ENCODE measurements around the gene LMO7.

DNA sequence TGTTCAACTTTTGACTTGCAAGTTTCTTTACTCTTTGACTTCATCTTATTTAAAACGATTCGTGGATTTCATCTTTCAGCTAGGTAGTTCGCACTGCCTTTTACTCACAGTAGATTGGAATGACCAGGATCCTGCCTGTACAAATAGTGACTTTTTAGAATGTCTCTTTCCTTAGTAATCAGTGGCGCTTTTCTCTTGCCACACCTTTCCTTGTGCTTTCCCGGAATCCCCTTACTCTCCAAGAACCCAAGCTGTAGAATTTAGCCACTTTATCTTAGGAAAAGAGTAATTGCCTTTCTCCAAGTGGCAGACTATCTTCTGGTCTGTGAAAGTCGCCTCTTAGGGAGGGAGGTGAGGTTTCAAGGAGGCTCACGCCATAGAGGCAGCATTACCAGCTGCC is 123.4 kb downstream of the LMO7 start:
- TF ChIP-seq, protein P1, sequence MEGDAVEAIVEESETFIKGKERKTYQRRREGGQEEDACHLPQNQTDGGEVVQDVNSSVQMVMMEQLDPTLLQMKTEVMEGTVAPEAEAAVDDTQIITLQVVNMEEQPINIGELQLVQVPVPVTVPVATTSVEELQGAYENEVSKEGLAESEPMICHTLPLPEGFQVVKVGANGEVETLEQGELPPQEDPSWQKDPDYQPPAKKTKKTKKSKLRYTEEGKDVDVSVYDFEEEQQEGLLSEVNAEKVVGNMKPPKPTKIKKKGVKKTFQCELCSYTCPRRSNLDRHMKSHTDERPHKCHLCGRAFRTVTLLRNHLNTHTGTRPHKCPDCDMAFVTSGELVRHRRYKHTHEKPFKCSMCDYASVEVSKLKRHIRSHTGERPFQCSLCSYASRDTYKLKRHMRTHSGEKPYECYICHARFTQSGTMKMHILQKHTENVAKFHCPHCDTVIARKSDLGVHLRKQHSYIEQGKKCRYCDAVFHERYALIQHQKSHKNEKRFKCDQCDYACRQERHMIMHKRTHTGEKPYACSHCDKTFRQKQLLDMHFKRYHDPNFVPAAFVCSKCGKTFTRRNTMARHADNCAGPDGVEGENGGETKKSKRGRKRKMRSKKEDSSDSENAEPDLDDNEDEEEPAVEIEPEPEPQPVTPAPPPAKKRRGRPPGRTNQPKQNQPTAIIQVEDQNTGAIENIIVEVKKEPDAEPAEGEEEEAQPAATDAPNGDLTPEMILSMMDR (IDR thresholded peaks at IDR 0.05; ENCODE audit: low read depth, low read length, missing input control) = no peak
- TF ChIP-seq, protein P2, sequence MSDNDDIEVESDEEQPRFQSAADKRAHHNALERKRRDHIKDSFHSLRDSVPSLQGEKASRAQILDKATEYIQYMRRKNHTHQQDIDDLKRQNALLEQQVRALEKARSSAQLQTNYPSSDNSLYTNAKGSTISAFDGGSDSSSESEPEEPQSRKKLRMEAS (IDR thresholded peaks at IDR 0.05) = no peak
- TF ChIP-seq, protein P3, sequence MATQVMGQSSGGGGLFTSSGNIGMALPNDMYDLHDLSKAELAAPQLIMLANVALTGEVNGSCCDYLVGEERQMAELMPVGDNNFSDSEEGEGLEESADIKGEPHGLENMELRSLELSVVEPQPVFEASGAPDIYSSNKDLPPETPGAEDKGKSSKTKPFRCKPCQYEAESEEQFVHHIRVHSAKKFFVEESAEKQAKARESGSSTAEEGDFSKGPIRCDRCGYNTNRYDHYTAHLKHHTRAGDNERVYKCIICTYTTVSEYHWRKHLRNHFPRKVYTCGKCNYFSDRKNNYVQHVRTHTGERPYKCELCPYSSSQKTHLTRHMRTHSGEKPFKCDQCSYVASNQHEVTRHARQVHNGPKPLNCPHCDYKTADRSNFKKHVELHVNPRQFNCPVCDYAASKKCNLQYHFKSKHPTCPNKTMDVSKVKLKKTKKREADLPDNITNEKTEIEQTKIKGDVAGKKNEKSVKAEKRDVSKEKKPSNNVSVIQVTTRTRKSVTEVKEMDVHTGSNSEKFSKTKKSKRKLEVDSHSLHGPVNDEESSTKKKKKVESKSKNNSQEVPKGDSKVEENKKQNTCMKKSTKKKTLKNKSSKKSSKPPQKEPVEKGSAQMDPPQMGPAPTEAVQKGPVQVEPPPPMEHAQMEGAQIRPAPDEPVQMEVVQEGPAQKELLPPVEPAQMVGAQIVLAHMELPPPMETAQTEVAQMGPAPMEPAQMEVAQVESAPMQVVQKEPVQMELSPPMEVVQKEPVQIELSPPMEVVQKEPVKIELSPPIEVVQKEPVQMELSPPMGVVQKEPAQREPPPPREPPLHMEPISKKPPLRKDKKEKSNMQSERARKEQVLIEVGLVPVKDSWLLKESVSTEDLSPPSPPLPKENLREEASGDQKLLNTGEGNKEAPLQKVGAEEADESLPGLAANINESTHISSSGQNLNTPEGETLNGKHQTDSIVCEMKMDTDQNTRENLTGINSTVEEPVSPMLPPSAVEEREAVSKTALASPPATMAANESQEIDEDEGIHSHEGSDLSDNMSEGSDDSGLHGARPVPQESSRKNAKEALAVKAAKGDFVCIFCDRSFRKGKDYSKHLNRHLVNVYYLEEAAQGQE (IDR thresholded peaks at IDR 0.05) = no peak
- TF ChIP-seq GABPA (IDR thresholded peaks at IDR 0.05 in 1 of 2, conservative IDR thresholded peaks at IDR 0.05 in 1 of 2) (no peak), SP1 (IDR thresholded peaks at IDR 0.05) (no peak), JUND (IDR thresholded peaks at IDR 0.05) (no peak), TAF1 (conservative IDR thresholded peaks at IDR 0.05) (no peak), YY1 (IDR thresholded peaks at IDR 0.05) (no peak), RAD21 (IDR thresholded peaks at IDR 0.05) (no peak), NR2F2 (IDR thresholded peaks at IDR 0.05) (no peak), FOXA1 (IDR thresholded peaks at IDR 0.05) (no peak)
- TF ChIP-seq, protein P4, sequence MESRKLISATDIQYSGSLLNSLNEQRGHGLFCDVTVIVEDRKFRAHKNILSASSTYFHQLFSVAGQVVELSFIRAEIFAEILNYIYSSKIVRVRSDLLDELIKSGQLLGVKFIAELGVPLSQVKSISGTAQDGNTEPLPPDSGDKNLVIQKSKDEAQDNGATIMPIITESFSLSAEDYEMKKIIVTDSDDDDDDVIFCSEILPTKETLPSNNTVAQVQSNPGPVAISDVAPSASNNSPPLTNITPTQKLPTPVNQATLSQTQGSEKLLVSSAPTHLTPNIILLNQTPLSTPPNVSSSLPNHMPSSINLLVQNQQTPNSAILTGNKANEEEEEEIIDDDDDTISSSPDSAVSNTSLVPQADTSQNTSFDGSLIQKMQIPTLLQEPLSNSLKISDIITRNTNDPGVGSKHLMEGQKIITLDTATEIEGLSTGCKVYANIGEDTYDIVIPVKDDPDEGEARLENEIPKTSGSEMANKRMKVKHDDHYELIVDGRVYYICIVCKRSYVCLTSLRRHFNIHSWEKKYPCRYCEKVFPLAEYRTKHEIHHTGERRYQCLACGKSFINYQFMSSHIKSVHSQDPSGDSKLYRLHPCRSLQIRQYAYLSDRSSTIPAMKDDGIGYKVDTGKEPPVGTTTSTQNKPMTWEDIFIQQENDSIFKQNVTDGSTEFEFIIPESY (IDR thresholded peaks at IDR 0.05) = no peak
- TF ChIP-seq, protein P5, sequence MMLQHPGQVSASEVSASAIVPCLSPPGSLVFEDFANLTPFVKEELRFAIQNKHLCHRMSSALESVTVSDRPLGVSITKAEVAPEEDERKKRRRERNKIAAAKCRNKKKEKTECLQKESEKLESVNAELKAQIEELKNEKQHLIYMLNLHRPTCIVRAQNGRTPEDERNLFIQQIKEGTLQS (IDR thresholded peaks at IDR 0.05) = no peak
